ENCODE measurements around the gene PRELID1.
"Not testable (repeated sequence)": the region's sequence is repeated elsewhere in the genome, so short reads cannot be mapped to it uniquely, and the experiment has no call there.

PRELID1 gene

DNA sequence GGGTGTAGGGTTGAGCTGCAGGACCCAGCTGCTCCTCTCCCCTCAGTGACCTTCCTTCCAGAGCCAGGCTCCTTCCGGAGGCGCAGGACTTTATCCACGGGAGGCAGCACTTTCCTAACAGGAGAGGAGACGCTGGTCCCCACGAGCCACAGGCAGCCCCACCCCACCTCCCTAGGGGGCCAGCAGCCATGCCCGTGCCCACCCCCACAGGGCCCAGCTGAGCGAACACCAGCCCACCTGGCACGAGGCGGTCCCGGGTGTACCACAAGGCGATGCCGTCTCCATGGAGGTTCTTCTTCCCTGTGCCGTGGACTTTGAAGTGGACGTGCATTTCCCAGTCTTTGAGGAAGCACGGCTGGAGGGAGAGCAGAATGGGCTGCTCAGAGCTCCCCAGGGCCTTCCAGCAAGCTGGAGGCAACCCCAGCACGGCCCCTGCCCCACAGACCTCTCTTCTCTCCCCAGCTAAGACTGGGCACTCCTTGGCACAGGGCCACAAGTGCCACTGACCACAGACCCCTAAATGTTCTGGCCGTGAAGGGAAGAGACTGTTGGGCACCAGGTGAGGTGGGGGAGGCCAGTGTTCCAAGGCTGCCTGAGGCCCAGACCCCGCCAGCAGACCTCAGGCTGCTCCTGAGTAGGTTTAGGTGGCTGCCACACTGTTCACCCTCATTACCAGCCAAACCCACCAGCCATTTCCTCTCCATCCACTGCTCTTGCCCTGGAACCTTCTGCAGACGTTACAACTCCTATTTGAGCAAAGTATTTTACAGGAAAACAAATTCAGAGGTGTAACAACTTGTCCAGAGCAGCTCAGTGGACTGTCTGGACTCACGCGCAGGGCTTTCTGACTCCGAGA lies 34.9 kb downstream of the PRELID1 start:
- H3K27me3 ChIP-seq (ENCODE audit: insufficient read depth, poor library complexity, severe bottlenecking): no peaks in the 10 kb centered on the region
- H3K36me3 ChIP-seq (ENCODE audit: low read depth): peaks cover 89% of the 10 kb centered on the region
- H3K27ac ChIP-seq (ENCODE audit: poor library complexity, severe bottlenecking): no peak overlapping the region
- no peak overlapping the region for H3K4me3 ChIP-seq (ENCODE audit: severe bottlenecking)
- ATAC-seq (ENCODE audit: low read depth) (no peak), DNase-seq (ENCODE audit: low spot score) (no peak)
- H3K4me1 ChIP-seq (ENCODE audit: insufficient read depth, poor library complexity, severe bottlenecking): no peaks in the 10 kb centered on the region
- H3K9me3 ChIP-seq (ENCODE audit: severe bottlenecking): no peaks in the 10 kb centered on the region
- TF ChIP-seq, protein P1, sequence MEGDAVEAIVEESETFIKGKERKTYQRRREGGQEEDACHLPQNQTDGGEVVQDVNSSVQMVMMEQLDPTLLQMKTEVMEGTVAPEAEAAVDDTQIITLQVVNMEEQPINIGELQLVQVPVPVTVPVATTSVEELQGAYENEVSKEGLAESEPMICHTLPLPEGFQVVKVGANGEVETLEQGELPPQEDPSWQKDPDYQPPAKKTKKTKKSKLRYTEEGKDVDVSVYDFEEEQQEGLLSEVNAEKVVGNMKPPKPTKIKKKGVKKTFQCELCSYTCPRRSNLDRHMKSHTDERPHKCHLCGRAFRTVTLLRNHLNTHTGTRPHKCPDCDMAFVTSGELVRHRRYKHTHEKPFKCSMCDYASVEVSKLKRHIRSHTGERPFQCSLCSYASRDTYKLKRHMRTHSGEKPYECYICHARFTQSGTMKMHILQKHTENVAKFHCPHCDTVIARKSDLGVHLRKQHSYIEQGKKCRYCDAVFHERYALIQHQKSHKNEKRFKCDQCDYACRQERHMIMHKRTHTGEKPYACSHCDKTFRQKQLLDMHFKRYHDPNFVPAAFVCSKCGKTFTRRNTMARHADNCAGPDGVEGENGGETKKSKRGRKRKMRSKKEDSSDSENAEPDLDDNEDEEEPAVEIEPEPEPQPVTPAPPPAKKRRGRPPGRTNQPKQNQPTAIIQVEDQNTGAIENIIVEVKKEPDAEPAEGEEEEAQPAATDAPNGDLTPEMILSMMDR (IDR thresholded peaks at IDR 0.05; ENCODE audit: poor library complexity, severe bottlenecking): no peak

DNA sequence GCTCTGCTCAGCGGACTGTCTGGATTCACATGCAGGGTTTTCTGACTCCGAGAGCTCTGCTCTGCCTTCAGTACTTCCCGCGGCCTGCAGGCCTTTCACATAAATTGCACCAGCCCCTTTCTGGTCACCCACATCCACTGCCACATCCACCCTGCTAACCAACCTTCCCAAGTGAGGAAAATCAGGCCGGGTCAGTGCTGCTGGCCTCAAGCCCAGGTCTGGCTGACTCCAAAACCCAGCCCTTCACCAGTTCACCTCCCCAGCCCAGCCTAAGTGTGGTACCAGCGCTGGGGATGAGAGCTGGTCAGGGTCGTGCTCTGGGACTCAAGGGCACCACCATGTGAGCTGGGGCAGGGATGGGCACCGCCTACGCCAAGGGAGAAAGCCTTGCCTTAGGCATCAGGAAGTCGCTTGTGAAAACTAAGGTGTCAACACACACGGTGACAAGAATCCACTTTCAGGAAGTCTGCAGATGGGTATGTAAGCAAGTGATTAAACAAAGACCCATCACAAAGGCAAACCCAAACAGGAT lies 35.6 kb downstream of the PRELID1 start:
- TF ChIP-seq, protein P1 (IDR thresholded peaks at IDR 0.05; ENCODE audit: poor library complexity, severe bottlenecking): no peak
- ATAC-seq (ENCODE audit: low read depth) (no peak), DNase-seq (ENCODE audit: low spot score) (no peak)
- no peak overlapping the region for H3K4me3 ChIP-seq (ENCODE audit: severe bottlenecking)
- no peaks in the 10 kb centered on the region for H3K4me1 ChIP-seq (ENCODE audit: insufficient read depth, poor library complexity, severe bottlenecking)
- peaks cover 87% of the 10 kb centered on the region for H3K36me3 ChIP-seq (ENCODE audit: low read depth)
- H3K27ac ChIP-seq (ENCODE audit: poor library complexity, severe bottlenecking): no peak overlapping the region
- H3K27me3 ChIP-seq (ENCODE audit: insufficient read depth, poor library complexity, severe bottlenecking): no peaks in the 10 kb centered on the region
- no peaks in the 10 kb centered on the region for H3K9me3 ChIP-seq (ENCODE audit: severe bottlenecking)

DNA sequence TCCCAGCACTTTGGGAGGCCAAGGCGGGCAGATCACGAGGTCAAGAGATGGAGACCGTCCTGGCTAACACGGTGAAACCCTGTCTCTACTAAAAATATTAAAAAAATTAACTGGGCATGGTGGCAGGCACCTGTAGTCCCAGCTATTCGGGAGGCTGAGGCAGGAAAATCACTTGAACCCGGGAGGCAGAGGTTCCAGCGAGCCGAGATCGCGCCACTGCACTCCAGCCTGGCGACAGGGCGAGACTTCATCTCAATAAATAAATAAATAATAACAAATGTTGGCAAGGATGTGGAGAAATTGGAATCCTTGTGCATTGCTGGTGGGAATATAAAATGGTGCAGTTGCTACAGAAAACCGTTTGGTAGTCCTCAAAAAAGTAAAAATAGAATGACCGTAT lies 39.4 kb downstream of the PRELID1 start:
- not testable (repeated sequence) for H3K27ac ChIP-seq (ENCODE audit: poor library complexity, severe bottlenecking); H3K4me3 ChIP-seq (ENCODE audit: severe bottlenecking); ATAC-seq (ENCODE audit: low read depth); H3K27me3 ChIP-seq (ENCODE audit: insufficient read depth, poor library complexity, severe bottlenecking); DNase-seq (ENCODE audit: low spot score); H3K9me3 ChIP-seq (ENCODE audit: severe bottlenecking); H3K4me1 ChIP-seq (ENCODE audit: insufficient read depth, poor library complexity, severe bottlenecking)
- H3K36me3 ChIP-seq (ENCODE audit: low read depth): peaks cover 90% of the 10 kb centered on the region

DNA sequence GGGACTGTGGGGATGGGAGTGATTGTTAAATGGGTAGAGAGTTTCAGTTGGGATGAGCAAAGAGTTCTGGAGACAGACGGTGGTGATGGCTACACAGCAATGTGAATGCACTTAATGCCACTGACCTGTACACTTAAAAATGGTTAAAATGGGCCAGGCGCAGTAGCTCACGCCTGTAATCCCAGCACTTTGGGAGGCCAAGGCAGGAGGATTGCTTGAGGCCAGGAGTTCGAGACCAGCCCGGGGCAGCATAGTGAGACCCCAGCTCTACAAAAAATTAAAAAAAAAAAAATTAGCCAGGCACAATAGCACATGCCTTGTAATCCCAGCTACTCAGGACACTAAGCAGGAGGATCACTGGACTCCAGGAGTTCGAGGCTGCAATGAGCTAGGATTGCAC lies 40.2 kb downstream of the PRELID1 start:
- Histone ChIP-seq H3K27me3 (ENCODE audit: insufficient read depth, poor library complexity, severe bottlenecking) (no peaks in the 10 kb centered on the region), H3K4me1 (ENCODE audit: insufficient read depth, poor library complexity, severe bottlenecking) (no peaks in the 10 kb centered on the region), H3K4me3 (ENCODE audit: severe bottlenecking) (no peak overlapping the region), H3K9me3 (ENCODE audit: severe bottlenecking) (no peaks in the 10 kb centered on the region), H3K36me3 (ENCODE audit: low read depth) (peaks cover 86% of the 10 kb centered on the region), H3K27ac (ENCODE audit: poor library complexity, severe bottlenecking) (no peak overlapping the region)
- TF ChIP-seq, protein P1 (IDR thresholded peaks at IDR 0.05; ENCODE audit: poor library complexity, severe bottlenecking): no peak
- ATAC-seq (ENCODE audit: low read depth) (no peak), DNase-seq (ENCODE audit: low spot score) (no peak)

DNA sequence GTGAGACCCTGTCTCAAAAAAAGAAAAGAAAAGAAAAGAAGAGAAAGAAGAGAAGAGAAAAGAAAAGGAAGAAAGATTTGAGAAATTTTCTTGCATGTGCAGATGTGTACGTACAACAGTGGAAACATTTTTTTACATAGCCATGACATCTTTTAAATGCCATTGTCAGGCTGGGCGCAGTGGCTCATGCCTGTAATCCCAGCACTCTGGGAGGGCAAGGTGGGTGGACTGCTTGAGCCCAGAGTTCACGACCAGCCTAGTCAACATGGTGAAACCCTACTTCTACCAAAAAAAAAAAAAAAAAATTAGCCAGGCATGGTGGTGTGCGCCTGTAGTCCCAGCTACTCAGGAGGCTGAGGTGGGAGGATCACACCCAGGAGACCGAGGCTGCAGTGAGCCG lies 41.3 kb downstream of the PRELID1 start:
- TF ChIP-seq, protein P1 (IDR thresholded peaks at IDR 0.05; ENCODE audit: poor library complexity, severe bottlenecking): no peak
- Histone ChIP-seq H3K27me3 (ENCODE audit: insufficient read depth, poor library complexity, severe bottlenecking) (no peaks in the 10 kb centered on the region), H3K36me3 (ENCODE audit: low read depth) (peaks cover 85% of the 10 kb centered on the region), H3K27ac (ENCODE audit: poor library complexity, severe bottlenecking) (no peak overlapping the region), H3K9me3 (ENCODE audit: severe bottlenecking) (no peaks in the 10 kb centered on the region), H3K4me3 (ENCODE audit: severe bottlenecking) (no peak overlapping the region), H3K4me1 (ENCODE audit: insufficient read depth, poor library complexity, severe bottlenecking) (peaks cover 4% of the 10 kb centered on the region)
- DNase-seq (ENCODE audit: low spot score): no peak
- ATAC-seq (ENCODE audit: low read depth): no peak
